M059J (cell line): ENCODE measurements around the gene POLR2C. TPM values are rescaled to one million over a fixed set of nuclear protein-coding genes. Genes with fewer than 3 reads are reported as not detected.
A peak's percentile ranks its signal among the peaks of the same experiment; 100 is the strongest.

Experiments
- DNase-seq: peaks from one replicate; pipeline ENCODE4 v3.0.0-alpha.2; 2012; ENCODE audit warnings: low read depth
- total RNA-seq: library from RNA; depleted of rRNA; stranded (reverse); fragments of >200 nt; shearing (Covaris generic); gene quantifications from 2 replicates; pipeline ENCODE4 v1.2.3, GENCODE V29; 2014; rRNA removed

POLR2C gene
- total RNA-seq, 1 experiment from 2014 or later = 239 TPM

DNA sequence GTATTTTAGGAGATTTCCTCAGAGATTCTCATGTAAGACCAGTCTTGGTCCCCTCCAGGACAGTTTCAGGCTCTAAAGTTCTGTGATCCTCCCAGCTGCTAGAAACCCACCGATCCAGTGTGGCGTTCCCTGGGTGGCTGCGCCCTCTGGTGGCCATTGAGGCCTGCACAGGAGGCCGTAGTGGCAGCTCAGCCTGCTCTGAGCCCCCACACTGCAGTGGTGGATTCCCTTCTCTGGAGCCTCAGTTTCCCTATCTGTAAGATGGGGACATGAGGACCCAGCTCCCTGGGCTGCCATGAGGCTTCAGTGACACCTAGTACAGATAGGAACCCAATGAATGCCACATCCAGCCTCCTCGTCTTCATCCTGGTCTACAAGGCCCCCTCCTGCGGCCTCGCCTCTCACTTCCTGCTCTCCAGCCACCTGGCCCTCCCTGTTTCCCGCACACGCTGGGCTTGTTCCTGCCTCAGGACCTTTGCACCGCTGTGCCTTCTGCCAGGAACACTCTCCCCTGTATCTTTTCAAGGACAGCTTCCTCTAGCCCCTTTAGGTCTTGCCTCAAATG is 57.4 kb downstream of the POLR2C start:
- peak; percentile 51 for DNase-seq

Other genes with a start within 250 kb of the POLR2C start
- gene ARL2BP, start 217.4 kb upstream of the POLR2C start, total RNA-seq = 104 and 120 TPM in 2 replicates
- gene PLLP, start 178.0 kb upstream of the POLR2C start, total RNA-seq = 0.27 and 0.62 TPM in 2 replicates
- gene CCL22, start 103.9 kb upstream of the POLR2C start, total RNA-seq = not detected in 2 replicates
- 0.81 and 1.0 TPM in 2 replicates for gene CX3CL1, start 90.2 kb upstream of the POLR2C start, total RNA-seq
- gene CCL17, start 57.9 kb upstream of the POLR2C start, total RNA-seq = not detected in 2 replicates
- 61.3 and 70.7 TPM in 2 replicates for gene CIAPIN1, start 15.3 kb upstream of the POLR2C start, total RNA-seq
- 52.2 and 60.5 TPM in 2 replicates for gene COQ9, start 15.2 kb upstream of the POLR2C start, total RNA-seq
- gene DOK4, start 23.8 kb downstream of the POLR2C start, total RNA-seq = 4.3 and 6.2 TPM in 2 replicates
- gene CCDC102A, start 73.9 kb downstream of the POLR2C start, total RNA-seq = 7.0 and 16.8 TPM in 2 replicates
- 0.22 and 0.37 TPM in 2 replicates for gene ADGRG5, start 80.0 kb downstream of the POLR2C start, total RNA-seq
- 16.2 and 20.6 TPM in 2 replicates for gene ADGRG1, start 166.0 kb downstream of the POLR2C start, total RNA-seq
- not detected in 2 replicates for gene ADGRG3, start 205.6 kb downstream of the POLR2C start, total RNA-seq
- not detected in 2 replicates for gene DRC7, start 232.1 kb downstream of the POLR2C start, total RNA-seq